Right lobe of liver (tissue), 4 donors: ENCODE results near the gene CTSH.
A peak's percentile ranks its signal among the peaks of the same experiment; 100 is the strongest.

Source experiments
- CTCF ChIP-seq, 4 donors: fragments of 200-600 bp in 3 of 4; fragments of 450-650 bp in 1 of 4; IDR thresholded peaks; one replicate each; pipeline versions ENCODE4 v1.5.1 to v1.8.0; 2016 to 2022; ENCODE audit warnings: antibody characterized with exemption in 4 of 4, mild to moderate bottlenecking in 2 of 4
- POLR2A ChIP-seq: fragments of 450-650 bp; IDR thresholded peaks from one replicate; pipeline ENCODE4 v1.6.1; 2017; ENCODE audit warnings: antibody characterized with exemption, mild to moderate bottlenecking
- donor health status: DM: no; HTN: no; CAD: no.
- donor health status: DM: no; HTN: no; CAD: no.
- donor health status: DM: no; HTN: yes; CAD: no.

- peak; percentile 56 to 67 (median 63) for TF ChIP-seq CTCF (IDR thresholded peaks at IDR 0.05)
- no peak for TF ChIP-seq POLR2A
Observed at GRCh38 chr15:78909791-78910228, 35.0 kb downstream of the CTSH start.
